HG02981 (cell line): Measurements from ENCODE around the gene CYSRT1.

ENCODE experiments used
- ATAC-seq: cut with Tn5 transposase; IDR thresholded peaks from one replicate; pipeline ENCODE4 v1.9.1; 2021; ENCODE audit warnings: mild to moderate bottlenecking, moderate library complexity; ENCODE audit not compliant: unreplicated experiment

The CYSRT1 gene

DNA sequence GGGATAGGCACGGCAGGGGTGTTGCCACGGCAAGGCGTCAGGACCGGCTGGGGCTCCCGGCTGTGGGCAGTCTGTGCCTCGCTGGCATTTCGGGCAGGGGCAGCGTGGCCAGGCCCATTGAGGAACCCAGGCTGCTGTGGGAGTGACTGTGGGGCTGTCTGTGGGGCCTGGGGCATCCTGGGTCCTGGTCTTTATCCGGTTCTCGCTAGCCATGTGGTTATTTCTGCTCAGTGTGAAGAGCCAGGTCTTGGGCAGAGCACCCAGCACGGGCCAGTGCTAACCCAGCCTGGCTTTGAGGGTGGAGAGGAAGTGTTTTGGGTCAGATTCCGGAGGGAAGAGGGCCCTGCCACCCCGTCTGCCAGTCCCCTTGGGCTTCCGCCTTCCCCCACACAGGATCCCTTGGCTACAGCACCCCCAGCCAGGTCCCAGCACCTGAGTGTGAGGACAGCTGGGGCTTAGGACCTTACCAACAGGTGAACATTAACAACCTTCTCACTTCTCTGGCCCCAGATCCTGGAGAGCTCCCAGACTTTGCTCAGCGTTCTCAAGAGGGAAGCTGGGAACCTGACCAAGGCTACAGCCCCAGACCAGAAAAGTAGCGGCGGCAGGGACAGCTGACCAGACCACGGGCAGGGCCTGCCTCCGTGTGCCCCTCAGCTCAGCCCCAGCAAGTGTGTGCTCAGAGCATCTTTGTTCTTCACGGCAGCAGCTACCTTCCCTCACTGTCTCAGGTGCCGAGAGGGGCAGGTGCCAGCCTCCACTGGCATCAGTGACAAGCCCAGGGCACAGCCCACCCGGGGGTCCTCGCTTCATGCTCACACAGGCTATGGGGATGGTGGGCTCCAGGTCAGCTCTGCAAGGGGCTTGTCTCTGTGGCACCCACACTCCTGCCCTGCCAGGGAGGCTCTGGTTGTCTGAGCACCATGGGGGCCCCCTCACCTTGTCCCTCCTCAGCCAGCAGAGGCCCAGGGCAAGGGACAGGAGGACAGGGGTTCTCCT is 35.4 kb upstream of the CYSRT1 start:
- ATAC-seq = no peak

GRCh38 chr9:137190315-137190856 is 34.6 kb upstream of the CYSRT1 start:
- ATAC-seq = no peak

DNA sequence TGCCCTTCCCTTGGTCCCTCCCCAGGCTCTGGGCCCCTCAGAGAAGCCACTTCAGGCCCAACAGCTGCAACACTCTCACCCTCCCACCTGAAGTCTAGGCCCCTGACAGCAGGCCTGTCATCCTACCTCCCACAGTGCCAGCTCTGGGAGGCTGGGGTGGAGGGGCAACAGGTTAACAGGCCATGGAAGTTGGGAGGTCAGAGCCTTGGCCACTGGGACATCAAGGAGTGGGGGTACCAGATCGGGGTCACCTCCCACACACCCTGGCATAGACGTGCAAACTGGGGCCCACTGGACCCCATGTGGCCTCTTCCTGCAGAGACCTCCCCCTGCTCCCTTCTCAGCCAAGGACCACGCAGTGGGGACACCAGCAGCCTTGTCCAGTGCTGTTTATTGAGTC is 33.7 kb upstream of the CYSRT1 start:
- no peak for ATAC-seq

- ATAC-seq = no peak
Observed at GRCh38 chr9:137191691-137192447, 33.1 kb upstream of the CYSRT1 start.

GRCh38 chr9:137192448-137192780 is 32.6 kb upstream of the CYSRT1 start:
- no peak for ATAC-seq

DNA sequence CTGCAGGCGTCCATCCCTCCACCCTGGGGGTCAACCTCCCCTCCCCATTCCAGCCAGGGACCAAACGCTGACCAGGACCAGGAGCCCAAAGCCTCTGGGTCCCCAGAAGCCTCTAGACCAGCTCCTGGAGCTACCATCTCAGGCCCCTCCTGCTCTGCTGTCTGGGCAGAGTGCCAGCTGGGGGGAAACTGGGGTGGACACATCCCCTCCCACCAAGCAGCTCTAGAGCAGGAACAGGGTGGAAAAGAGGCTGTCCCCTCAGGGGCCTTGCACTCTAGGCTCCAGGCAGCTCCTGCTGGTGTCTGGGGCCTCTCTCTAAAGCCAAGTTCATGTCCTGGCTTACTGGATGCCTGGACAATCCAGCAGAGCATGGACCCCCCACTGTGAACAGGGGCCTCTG is 32.1 kb upstream of the CYSRT1 start:
- no peak for ATAC-seq

- no peak for ATAC-seq
Observed at GRCh38 chr9:137193771-137194170, 31.2 kb upstream of the CYSRT1 start.

GRCh38 chr9:137194388-137194787 is 30.6 kb upstream of the CYSRT1 start:
- no peak for ATAC-seq

DNA sequence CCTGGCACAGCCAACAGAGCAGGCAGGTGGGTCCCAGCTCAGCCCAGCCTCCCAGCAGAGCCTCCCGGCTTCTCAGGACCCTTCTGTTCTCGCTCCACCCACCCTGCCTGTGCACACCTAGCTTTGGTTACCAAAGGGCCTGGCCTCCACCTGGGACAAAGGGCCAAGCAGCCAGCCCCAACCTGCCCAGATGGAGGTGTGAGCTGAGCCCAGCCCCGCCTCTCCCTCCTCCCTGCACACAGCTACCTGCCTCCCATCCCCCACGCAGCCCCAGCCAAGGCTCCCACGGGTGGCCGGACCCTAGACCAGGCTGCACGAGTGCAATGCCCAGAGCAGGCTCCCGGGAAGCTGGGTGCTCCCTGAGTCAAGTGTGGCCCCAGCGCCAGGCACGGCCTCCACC is 30.1 kb upstream of the CYSRT1 start:
- no peak for ATAC-seq

- no peak for ATAC-seq
Observed at GRCh38 chr9:137195525-137196220, 29.3 kb upstream of the CYSRT1 start.

GRCh38 chr9:137198051-137198901 is 26.7 kb upstream of the CYSRT1 start:
- no peak for ATAC-seq

- no peak for ATAC-seq
Observed at GRCh38 chr9:137198902-137199283, 26.1 kb upstream of the CYSRT1 start.

DNA sequence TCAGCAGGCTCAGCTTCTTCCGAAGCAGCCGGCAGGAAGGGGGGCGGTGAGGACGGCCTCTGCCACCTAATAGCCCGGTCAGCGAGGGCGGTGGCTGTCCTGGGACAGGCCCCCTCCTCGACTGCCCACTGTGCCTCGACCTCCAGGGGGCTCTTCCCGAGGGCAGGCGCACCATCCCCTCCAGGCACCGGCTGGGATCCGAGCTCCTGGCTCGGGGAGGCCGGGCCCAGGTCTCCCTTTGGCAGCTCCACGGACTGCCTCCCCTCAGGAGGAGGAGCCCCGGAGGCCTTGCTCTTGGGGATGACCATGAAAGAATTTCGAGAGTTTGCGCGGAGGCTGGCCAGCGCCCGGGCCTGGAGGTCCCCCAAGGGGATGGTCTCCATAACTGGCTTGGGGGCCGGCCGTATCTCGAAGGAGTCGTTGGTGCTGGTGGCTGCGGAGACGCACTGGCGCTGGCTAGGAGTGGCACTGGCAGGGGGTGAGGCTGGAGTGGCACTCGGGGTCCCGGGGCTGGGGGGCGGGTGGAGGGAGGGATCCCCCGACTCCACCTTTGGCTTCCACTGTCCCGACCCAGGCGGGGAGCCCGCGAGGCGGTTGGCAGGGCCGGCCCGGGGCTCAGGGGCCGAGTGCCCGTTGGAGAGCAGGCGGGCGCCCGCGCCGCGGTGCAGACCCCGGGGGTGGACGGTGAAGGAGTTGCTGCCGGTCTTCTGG is 25.4 kb upstream of the CYSRT1 start:
- no peak for ATAC-seq

DNA sequence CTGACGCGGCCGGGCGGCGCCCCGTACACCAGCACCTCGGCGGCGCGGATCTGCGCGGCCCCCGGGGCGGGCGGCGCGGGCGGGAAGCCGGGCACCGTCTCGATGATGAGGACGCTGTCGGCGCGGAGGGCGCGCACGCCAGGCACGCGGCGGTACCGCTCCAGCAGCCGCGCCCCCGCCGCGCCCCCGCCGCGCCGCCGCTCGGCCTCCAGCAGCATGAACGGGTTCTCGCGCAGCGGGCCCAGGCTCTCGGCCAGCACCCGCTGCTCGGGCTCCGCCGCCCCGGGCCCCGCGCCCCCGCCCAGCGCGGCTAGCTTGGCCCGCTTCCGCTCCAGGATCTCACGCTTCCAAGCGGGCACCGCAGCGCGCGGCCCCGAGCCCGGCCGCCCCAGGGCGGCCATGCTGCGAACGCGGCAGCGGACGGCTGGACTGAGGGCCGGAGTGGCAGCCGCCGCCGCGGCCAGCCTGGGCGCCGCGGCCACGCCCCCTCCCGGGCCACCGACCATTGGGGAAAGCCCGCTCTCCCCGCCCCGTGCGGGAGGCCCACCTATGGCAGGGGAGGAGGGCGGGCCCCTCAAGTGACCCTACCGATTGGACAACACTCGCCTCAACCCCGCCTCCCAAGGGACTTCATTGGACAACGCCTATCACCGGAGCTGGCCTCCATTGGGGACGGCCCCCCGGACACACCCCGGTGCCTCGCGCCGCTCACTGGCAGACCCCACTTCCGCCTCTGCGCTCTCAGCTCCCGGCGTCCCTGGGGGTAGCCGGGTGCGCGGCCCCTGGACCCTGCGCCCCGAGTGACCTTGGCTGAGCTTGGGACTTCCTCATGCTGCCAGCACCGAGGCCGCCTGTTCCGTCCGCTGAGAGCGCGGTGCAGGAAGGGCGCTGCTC is 24.4 kb upstream of the CYSRT1 start, which contains the start of gene TPRN:
TPRN (minus strand) TSS at position 431 of the 894 bp plus-strand sequence; CDS start at position 401, 30 bp downstream.
- peak; percentile 82 for ATAC-seq

GRCh38 chr9:137201205-137201868 is 23.6 kb upstream of the CYSRT1 start:
- no peak for ATAC-seq

DNA sequence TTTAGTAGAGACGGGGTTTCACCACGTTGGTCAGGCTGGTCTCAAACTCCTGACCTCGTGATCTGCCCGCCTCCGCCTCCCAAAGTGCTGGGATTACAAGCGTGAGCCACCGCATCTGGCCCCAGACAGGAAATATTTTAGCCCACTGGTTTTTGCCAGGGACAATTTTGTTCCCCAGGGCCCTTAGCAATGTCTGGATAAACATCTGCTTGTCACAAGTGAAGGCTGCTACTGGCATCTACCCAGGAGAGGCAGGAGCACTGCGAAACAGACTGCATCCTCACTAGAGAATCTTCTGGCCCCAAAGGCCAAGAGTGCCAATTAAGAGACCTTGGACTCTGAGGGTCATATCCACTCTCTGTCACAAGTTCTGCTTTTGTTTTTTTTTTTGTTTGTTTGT is 22.0 kb upstream of the CYSRT1 start:
- no peak for ATAC-seq

GRCh38 chr9:137204731-137205125 is 20.2 kb upstream of the CYSRT1 start:
- no peak for ATAC-seq
